H1 (cell line): ENCODE data around the gene PPP1CA. TPM values are rescaled to one million over a fixed set of nuclear protein-coding genes. Genes with fewer than 3 reads are reported as not detected.

Source experiments
- CTCF ChIA-PET: fragments of 300-600 bp; sonication (Branson Sonifier 250); formaldehyde crosslinking; loops from one replicate; lab custom pipeline; 2021; ENCODE audit not compliant: partially characterized antibody; lab: Charles Lee
- POLR2A ChIA-PET: fragments of 300-600 bp; sonication (Branson Sonifier 250); formaldehyde crosslinking; loops from one replicate; lab custom pipeline; 2021; ENCODE audit warnings: inconsistent platforms; ENCODE audit not compliant: partially characterized antibody; lab: Charles Lee
- DNase-seq, 2 experiments: peaks; one replicate each; pipeline versions ENCODE4 v3.0.0 to v3.0.0-alpha.2; 2010 to 2022; ENCODE audit warnings: low spot score in 2 of 2, low read depth in 1 of 2, mixed read lengths in 1 of 2
- FAIRE-seq: peaks from 2 replicates; lab custom pipeline; 2011; peaks lifted over from hg19 to GRCh38; lab: Jason Lieb, UNC
- H2AFZ ChIP-seq: 2 replicates; pipeline ENCODE4 v1.8.1; 2012; ENCODE audit warnings: low read length, inconsistent platforms
- H2AK5ac ChIP-seq: 2 replicates; pipeline ENCODE4 v1.6.1; 2013; ENCODE audit warnings: low read depth, low read length
- H2BK120ac ChIP-seq: replicated peaks from 2 replicates; pipeline ENCODE3; 2013; ENCODE audit warnings: low read depth, low read length, inconsistent platforms
- H2BK12ac ChIP-seq: 2 replicates; pipeline ENCODE4 v1.6.1; 2013; ENCODE audit warnings: low read depth, low read length
- H2BK15ac ChIP-seq: 2 replicates; pipeline ENCODE4 v1.6.1; 2013; ENCODE audit warnings: low read length
- H2BK20ac ChIP-seq: 2 replicates; pipeline ENCODE4 v1.6.1; 2013; ENCODE audit warnings: low read length
- H2BK5ac ChIP-seq: 2 replicates; pipeline ENCODE4 v1.6.1; 2013; ENCODE audit warnings: low read depth, low read length
- H3K14ac ChIP-seq: 2 replicates; pipeline ENCODE4 v1.6.1; 2013; ENCODE audit warnings: inconsistent platforms; ENCODE audit not compliant: insufficient read length
- H3K18ac ChIP-seq: 2 replicates; pipeline ENCODE4 v1.6.1; 2013; ENCODE audit warnings: low read length; ENCODE audit errors: extremely low read depth
- H3K23ac ChIP-seq: 2 replicates; pipeline ENCODE4 v1.6.1; 2013; ENCODE audit warnings: inconsistent platforms; ENCODE audit not compliant: insufficient read length
- H3K23me2 ChIP-seq: 2 replicates; pipeline ENCODE4 v1.6.1; 2013; ENCODE audit warnings: low read depth, low read length
- H3K27ac ChIP-seq: 2 replicates; pipeline ENCODE4 v1.6.1; 2011; ENCODE audit warnings: low read depth, low read length, inconsistent platforms
- H3K27me3 ChIP-seq, 4 experiments: replicated peaks in 1 of 4; 1 replicate in 1 of 4; 2 replicates in 3 of 4; pipeline versions ENCODE4 v1.6.1 to v1.8.1; 2011 to 2013; ENCODE audit warnings: low read length in 3 of 4, mild to moderate bottlenecking in 3 of 4, inconsistent platforms in 2 of 4, mixed read lengths in 2 of 4, moderate library complexity in 1 of 4; ENCODE audit not compliant: control insufficient read depth in 3 of 4, insufficient read depth in 3 of 4; ENCODE audit errors: extremely low read depth in 1 of 4
- H3K36me3 ChIP-seq, 4 experiments: 2 replicates each; pipeline versions ENCODE4 v1.6.1 to v1.8.1; 2011 to 2013; ENCODE audit warnings: mild to moderate bottlenecking in 4 of 4, low read length in 3 of 4, moderate library complexity in 2 of 4, control low read depth in 1 of 4, inconsistent platforms in 1 of 4; ENCODE audit not compliant: insufficient read depth in 4 of 4, control insufficient read depth in 2 of 4
- H3K4ac ChIP-seq: replicated peaks from 2 replicates; pipeline ENCODE3; 2013; ENCODE audit warnings: low read length, low read depth, mixed read lengths, inconsistent platforms; ENCODE audit not compliant: insufficient read length
- H3K4me1 ChIP-seq, 4 experiments: replicated peaks in 1 of 4; 1 replicate in 1 of 4; 2 replicates in 3 of 4; pipeline versions ENCODE4 v1.6.1 to v1.8.1; 2011 to 2013; ENCODE audit warnings: low read length in 3 of 4, inconsistent platforms in 2 of 4, mixed read lengths in 1 of 4; ENCODE audit not compliant: insufficient read depth in 4 of 4, control insufficient read depth in 3 of 4
- H3K4me2 ChIP-seq, 2 experiments: 2 replicates each; pipeline versions ENCODE4 v1.6.1 to v1.8.1; 2011 to 2013; ENCODE audit warnings: low read depth in 2 of 2, low read length in 2 of 2, control low read depth in 1 of 2, inconsistent platforms in 1 of 2, mild to moderate bottlenecking in 1 of 2; ENCODE audit not compliant: insufficient read depth in 1 of 2
- H3K4me3 ChIP-seq, 4 experiments: fragments of 200-600, 300-600 bp in 1 of 4; sonication (generic), shearing (Covaris generic), sonication (Bioruptor Twin) in 1 of 4; 2 replicates each; pipeline versions ENCODE4 v1.5.1 to v1.8.1; 2011 to 2016; ENCODE audit warnings: low read length in 4 of 4, low read depth in 3 of 4, control low read depth in 2 of 4, inconsistent platforms in 2 of 4, mild to moderate bottlenecking in 2 of 4, mixed read lengths in 1 of 4, moderate library complexity in 1 of 4; ENCODE audit not compliant: insufficient read depth in 2 of 4; ENCODE audit errors: extremely low read depth in 1 of 4
- H3K56ac ChIP-seq: replicated peaks from 2 replicates; pipeline ENCODE3; 2013; ENCODE audit warnings: low read depth, mild to moderate bottlenecking, mixed read lengths, low read length, inconsistent platforms; ENCODE audit not compliant: insufficient read length
- H3K79me1 ChIP-seq: 2 replicates; pipeline ENCODE4 v1.6.1; 2013; ENCODE audit warnings: low read depth, low read length, control low read depth
- H3K79me2 ChIP-seq, 2 experiments: 2 replicates each; pipeline versions ENCODE4 v1.6.1 to v1.8.1; 2012 to 2013; ENCODE audit warnings: low read length in 2 of 2, mild to moderate bottlenecking in 2 of 2, inconsistent platforms in 1 of 2; ENCODE audit not compliant: insufficient read depth in 2 of 2, control insufficient read depth in 1 of 2
- H3K9ac ChIP-seq, 4 experiments: replicated peaks in 1 of 4; 1 replicate in 1 of 4; 2 replicates in 3 of 4; pipeline versions ENCODE4 v1.6.1 to v1.8.1; 2011 to 2013; ENCODE audit warnings: low read depth in 3 of 4, low read length in 3 of 4, control low read depth in 2 of 4, mild to moderate bottlenecking in 2 of 4, moderate library complexity in 2 of 4, inconsistent platforms in 1 of 4; ENCODE audit errors: extremely low read depth in 1 of 4
- H3K9me3 ChIP-seq, 2 experiments: 2 replicates each; pipeline versions ENCODE4 v1.6.1 to v1.8.1; 2012 to 2013; ENCODE audit warnings: mild to moderate bottlenecking in 2 of 2, moderate library complexity in 2 of 2, control low read depth in 1 of 2, inconsistent platforms in 1 of 2, low read depth in 1 of 2, low read length in 1 of 2, mixed read lengths in 1 of 2; ENCODE audit not compliant: insufficient read depth in 2 of 2
- H4K20me1 ChIP-seq, 2 experiments: replicated peaks in 1 of 2; 2 replicates each; pipeline versions ENCODE3 to v1.8.1; 2011 to 2013; ENCODE audit warnings: inconsistent platforms in 2 of 2, low read length in 2 of 2, mild to moderate bottlenecking in 1 of 2; ENCODE audit not compliant: insufficient read depth in 2 of 2, control insufficient read depth in 1 of 2
- H4K5ac ChIP-seq: 2 replicates; pipeline ENCODE4 v1.6.1; 2013; ENCODE audit warnings: low read length, low read depth, mixed read lengths, inconsistent platforms; ENCODE audit not compliant: insufficient read length
- H4K8ac ChIP-seq: 2 replicates; pipeline ENCODE4 v1.8.0; 2013; ENCODE audit warnings: mild to moderate bottlenecking, moderate library complexity, low read length, inconsistent platforms; ENCODE audit not compliant: insufficient read depth; ENCODE audit errors: extremely low read depth
- H4K91ac ChIP-seq: replicated peaks from 2 replicates; pipeline ENCODE3; 2013; ENCODE audit warnings: low read length, mixed read lengths, inconsistent platforms; ENCODE audit not compliant: insufficient read length
- CBX5 ChIP-seq: fragments of 300-800, 300-1000 bp; sonication (generic); IDR thresholded peaks from 2 replicates; pipeline ENCODE4 v1.7.1; 2016; ENCODE audit warnings: antibody characterized with exemption, low read length, low read depth
- EGR1 ChIP-seq: IDR thresholded peaks from 2 replicates; pipeline ENCODE4 v1.6.1; 2011; ENCODE audit warnings: low read depth, low read length, borderline replicate concordance
- EZH2 ChIP-seq: fragments of 200-600 bp; sonication (generic); IDR thresholded peaks from 2 replicates; pipeline ENCODE4 v1.7.1; 2012; ENCODE audit warnings: low read depth, mild to moderate bottlenecking, moderate library complexity, low read length, inconsistent platforms; ENCODE audit not compliant: severe bottlenecking
- GABPA ChIP-seq: IDR thresholded peaks from 2 replicates; pipeline ENCODE4 v1.6.1; 2011; ENCODE audit warnings: mild to moderate bottlenecking, low read length, moderate library complexity, borderline replicate concordance; ENCODE audit not compliant: insufficient read depth
- PHF8 ChIP-seq: fragments of 200-600 bp; sonication (generic); conservative IDR thresholded peaks from 2 replicates; pipeline ENCODE4 v1.7.1; 2012; ENCODE audit warnings: low read depth, mild to moderate bottlenecking, inconsistent platforms, low read length, moderate library complexity
- RNF2 ChIP-seq: fragments of 200-900, 300-1000 bp; sonication (generic); IDR thresholded peaks from 2 replicates; pipeline ENCODE4 v1.7.1; 2016; ENCODE audit warnings: borderline replicate concordance, low read depth, mild to moderate bottlenecking, antibody characterized with exemption, low read length; ENCODE audit not compliant: poor library complexity, severe bottlenecking; ENCODE audit errors: missing control alignments
- SAP30 ChIP-seq: fragments of 300-600 bp; sonication (generic); IDR thresholded peaks from 2 replicates; pipeline ENCODE4 v1.7.1; 2012; ENCODE audit warnings: low read length, moderate library complexity, mild to moderate bottlenecking, inconsistent platforms; ENCODE audit not compliant: insufficient read depth, insufficient replicate concordance
- SIRT6 ChIP-seq: IDR thresholded peaks from one replicate; pipeline ENCODE4 v1.7.1; 2012; ENCODE audit warnings: low read length, inconsistent platforms
- WGBS, 2 experiments: shearing (Covaris generic) in 1 of 2; methylation state at CpG; one replicate each; pipeline versions ENCODE4 v1.1.6 to v1.1.7; 2013 to 2015; ENCODE audit warnings: low lambda C conversion rate in 2 of 2, mixed read lengths in 2 of 2, inconsistent platforms in 1 of 2, low coverage in 1 of 2, missing lambda C conversion rate in 1 of 2; ENCODE audit not compliant: insufficient replicate concordance in 2 of 2, insufficient coverage in 1 of 2, insufficient read length in 1 of 2; ENCODE audit errors: extremely low coverage in 1 of 2, missing lambda C conversion rate in 1 of 2; 5-methylcytosine and 5-hydroxymethylcytosine counted together
- polyA plus RNA-seq, 7 experiments: library from polyadenylated mRNA; depleted of rRNA in 3 of 7; stranded (reverse) in 5 of 7; unstranded in 2 of 7; fragments of >200 nt in 5 of 7; fragments of 200-250 nt in 2 of 7; gene quantifications; 1 replicate in 5 of 7; 2 replicates in 1 of 7; 4 replicates in 1 of 7; pipeline versions ENCODE4 v1.2.1 to v1.2.3, GENCODE V29; 2011 to 2013; ENCODE audit warnings: missing spikeins in 2 of 7, mixed read lengths in 2 of 7
- total RNA-seq: library from RNA; stranded (reverse); fragmentation: NEBNext Ultra II Directional; extraction: Animal tissue kit (Norgen Biotek cat#: 25700); gene quantifications from 2 replicates; pipeline ENCODE4 v1.2.1, GENCODE V29; 2021
- TF ChIP-seq, protein P1 (sequence below): IDR thresholded peaks from 2 replicates; pipeline ENCODE4 v1.6.1; 2012; ENCODE audit warnings: inconsistent platforms

PPP1CA gene
- total and polyA plus RNA-seq, 2 of the 8 experiments (the other 6 are each of a cell fraction or from before 2014, with no cell fraction given) = 198 to 359 TPM

- CTCF ChIA-PET = interaction anchor here (0.7 to 1.6 kb wide), 6 partner anchors 10 to 65 kb away, joined by 3 to 5 read pairs (median 4); partner anchors contain the start of genes PPP1CA and TBC1D10C
- DNase-seq = no peak
- TF ChIP-seq SIRT6 = no peak
- TF ChIP-seq CBX5 = no peak
- TF ChIP-seq RNF2 = no peak
- no peak for TF ChIP-seq GABPA
- no peak for TF ChIP-seq EZH2
- TF ChIP-seq EGR1 = no peak
- TF ChIP-seq, protein P1, sequence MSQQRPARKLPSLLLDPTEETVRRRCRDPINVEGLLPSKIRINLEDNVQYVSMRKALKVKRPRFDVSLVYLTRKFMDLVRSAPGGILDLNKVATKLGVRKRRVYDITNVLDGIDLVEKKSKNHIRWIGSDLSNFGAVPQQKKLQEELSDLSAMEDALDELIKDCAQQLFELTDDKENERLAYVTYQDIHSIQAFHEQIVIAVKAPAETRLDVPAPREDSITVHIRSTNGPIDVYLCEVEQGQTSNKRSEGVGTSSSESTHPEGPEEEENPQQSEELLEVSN = no peak
- no peak for TF ChIP-seq PHF8
- no peak for TF ChIP-seq SAP30
These were observed 15.0 kb upstream of the PPP1CA start for GRCh38 chr11:67416416-67417335.

More at GRCh38 chr11:67416416-67417335, 15.0 kb upstream of the PPP1CA start:
- no peak overlapping the region for H2BK5ac ChIP-seq
- no peak overlapping the region for H2AFZ ChIP-seq
- no peak overlapping the region for H2BK15ac ChIP-seq
- H3K14ac ChIP-seq = no peak overlapping the region
- POLR2A ChIA-PET = interaction anchor here (1.3 to 10.2 kb wide), 4 partner anchors 19 to 66 kb away, joined by 3 to 104 read pairs (median 4); partner anchors contain the start of genes PTPRCAP and RAD9A
- H2AK5ac ChIP-seq = peak overlapping the region; percentile 93; the same call in 1 of the 2 replicates
- H4K5ac ChIP-seq = no peak overlapping the region
- H3K56ac ChIP-seq = no peak overlapping the region
- peaks cover 0 to 3% of the 10 kb centered on the region in 2 experiments for H4K20me1 ChIP-seq
- H3K27ac ChIP-seq = no peak overlapping the region
- peaks cover 4 to 15% (median 11%) of the 10 kb centered on the region in 4 experiments for H3K4me1 ChIP-seq
- no peaks in the 10 kb centered on the region for H3K79me2 ChIP-seq
- no peak overlapping the region; the same call in 1 of the 2 replicates for H4K8ac ChIP-seq
- no peak overlapping the region for H4K91ac ChIP-seq
- H2BK12ac ChIP-seq = 0 out of 2 replicates have a peak overlapping the region, but pooled peaks have one; percentile 68
- H2BK120ac ChIP-seq = no peak overlapping the region
- H3K9me3 ChIP-seq = no peaks in the 10 kb centered on the region
- no peak overlapping the region for H3K23ac ChIP-seq
- no peaks in the 10 kb centered on the region for H3K36me3 ChIP-seq
- 78% methylated on average over 20 of the region's 21 CpGs; no CpG with 5 or more reads in 1 of the 2 experiments for WGBS, 2 experiments
- peaks cover 0 to 18% (median 7%) of the 10 kb centered on the region in 4 experiments; a peak in 5 of 7 replicates for H3K27me3 ChIP-seq
- no peaks in the 10 kb centered on the region for H3K79me1 ChIP-seq
- FAIRE-seq = no peak
- H3K4ac ChIP-seq = peak overlapping the region; percentile 46
- H3K23me2 ChIP-seq = peaks cover 12% of the 10 kb centered on the region; the same call in 1 of the 2 replicates
- H3K9ac ChIP-seq = no peak overlapping the region; a peak in 2 of 7 replicates
- H3K18ac ChIP-seq = no peak overlapping the region; the same call in 1 of the 2 replicates
- H2BK20ac ChIP-seq = no peak overlapping the region
- H3K4me2 ChIP-seq = peak overlapping the region; percentile 57 to 86; a peak in 2 of 4 replicates
- H3K4me3 ChIP-seq = peak overlapping the region in 1 of 4 experiments; percentile 67; a peak in 1 of 8 replicates
